Bronchial epithelial cell (primary cell): ENCODE results near the gene MARS1. TPM values are rescaled to one million over a fixed set of nuclear protein-coding genes. Genes with fewer than 3 reads are reported as not detected.

ENCODE experiments used
- DNase-seq: peaks from one replicate; pipeline ENCODE4 v3.0.0-alpha.2; 2010; ENCODE audit warnings: low read depth
- FAIRE-seq: peaks from 2 replicates; lab custom pipeline; 2011; peaks lifted over from hg19 to GRCh38; lab: Jason Lieb, UNC
- H3K27me3 ChIP-seq: 2 replicates; pipeline ENCODE4 v1.5.1; 2011; ENCODE audit warnings: low read length; ENCODE audit not compliant: control insufficient read depth, insufficient read depth
- H3K36me3 ChIP-seq: 2 replicates; pipeline ENCODE4 v1.5.1; 2011; ENCODE audit warnings: low read length; ENCODE audit not compliant: control insufficient read depth, insufficient read depth
- H3K4me3 ChIP-seq: 2 replicates; pipeline ENCODE4 v1.5.1; 2011; ENCODE audit warnings: mild to moderate bottlenecking, low read depth, low read length, control low read depth
- total RNA-seq: library from RNA; depleted of rRNA; stranded (reverse); fragments of >200 nt; gene quantifications from 2 replicates; pipeline ENCODE4 v1.2.1, GENCODE V29; 2014
- TF ChIP-seq, protein P1 (sequence below): IDR thresholded peaks from 2 replicates; pipeline ENCODE4 v1.5.1; 2011; ENCODE audit warnings: mild to moderate bottlenecking, moderate library complexity, low read length, control low read depth, inconsistent platforms; ENCODE audit not compliant: insufficient read depth, severe bottlenecking

MARS1 gene
- total RNA-seq, 1 donor from 2014 or later: 374 TPM

DNA sequence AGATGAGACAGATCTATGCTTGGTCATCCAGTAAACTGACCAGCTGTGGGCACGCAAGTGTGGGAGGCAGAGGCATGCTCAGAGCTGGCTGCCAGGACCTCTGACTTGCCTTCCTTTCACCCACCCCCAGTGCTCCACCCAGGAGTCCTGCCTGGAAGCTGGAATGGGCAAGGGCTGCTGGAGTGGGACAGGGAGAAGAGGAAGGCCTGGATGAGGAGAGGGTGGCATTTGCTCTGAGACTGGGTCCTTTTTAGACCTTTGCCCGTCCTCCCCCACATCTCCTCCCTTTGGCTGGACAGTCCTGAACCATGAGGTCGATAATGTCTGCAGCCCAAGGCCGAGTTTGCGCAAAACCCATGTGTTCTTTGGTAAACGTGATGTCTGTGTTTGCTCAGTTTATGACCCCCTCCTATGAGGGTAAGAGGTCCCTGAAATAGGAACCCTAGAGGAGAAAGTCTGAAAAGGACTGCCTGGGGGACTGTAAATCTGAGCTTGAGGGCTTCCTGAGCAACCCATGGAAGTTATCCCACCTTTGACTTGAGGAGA, 36.6 kb upstream of the MARS1 start:
- TF ChIP-seq, protein P1, sequence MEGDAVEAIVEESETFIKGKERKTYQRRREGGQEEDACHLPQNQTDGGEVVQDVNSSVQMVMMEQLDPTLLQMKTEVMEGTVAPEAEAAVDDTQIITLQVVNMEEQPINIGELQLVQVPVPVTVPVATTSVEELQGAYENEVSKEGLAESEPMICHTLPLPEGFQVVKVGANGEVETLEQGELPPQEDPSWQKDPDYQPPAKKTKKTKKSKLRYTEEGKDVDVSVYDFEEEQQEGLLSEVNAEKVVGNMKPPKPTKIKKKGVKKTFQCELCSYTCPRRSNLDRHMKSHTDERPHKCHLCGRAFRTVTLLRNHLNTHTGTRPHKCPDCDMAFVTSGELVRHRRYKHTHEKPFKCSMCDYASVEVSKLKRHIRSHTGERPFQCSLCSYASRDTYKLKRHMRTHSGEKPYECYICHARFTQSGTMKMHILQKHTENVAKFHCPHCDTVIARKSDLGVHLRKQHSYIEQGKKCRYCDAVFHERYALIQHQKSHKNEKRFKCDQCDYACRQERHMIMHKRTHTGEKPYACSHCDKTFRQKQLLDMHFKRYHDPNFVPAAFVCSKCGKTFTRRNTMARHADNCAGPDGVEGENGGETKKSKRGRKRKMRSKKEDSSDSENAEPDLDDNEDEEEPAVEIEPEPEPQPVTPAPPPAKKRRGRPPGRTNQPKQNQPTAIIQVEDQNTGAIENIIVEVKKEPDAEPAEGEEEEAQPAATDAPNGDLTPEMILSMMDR: no peak
- no peaks in the 10 kb centered on the region for H3K36me3 ChIP-seq
- FAIRE-seq: no peak
- H3K27me3 ChIP-seq: no peaks in the 10 kb centered on the region
- DNase-seq: no peak
- no peak overlapping the region for H3K4me3 ChIP-seq

DNA sequence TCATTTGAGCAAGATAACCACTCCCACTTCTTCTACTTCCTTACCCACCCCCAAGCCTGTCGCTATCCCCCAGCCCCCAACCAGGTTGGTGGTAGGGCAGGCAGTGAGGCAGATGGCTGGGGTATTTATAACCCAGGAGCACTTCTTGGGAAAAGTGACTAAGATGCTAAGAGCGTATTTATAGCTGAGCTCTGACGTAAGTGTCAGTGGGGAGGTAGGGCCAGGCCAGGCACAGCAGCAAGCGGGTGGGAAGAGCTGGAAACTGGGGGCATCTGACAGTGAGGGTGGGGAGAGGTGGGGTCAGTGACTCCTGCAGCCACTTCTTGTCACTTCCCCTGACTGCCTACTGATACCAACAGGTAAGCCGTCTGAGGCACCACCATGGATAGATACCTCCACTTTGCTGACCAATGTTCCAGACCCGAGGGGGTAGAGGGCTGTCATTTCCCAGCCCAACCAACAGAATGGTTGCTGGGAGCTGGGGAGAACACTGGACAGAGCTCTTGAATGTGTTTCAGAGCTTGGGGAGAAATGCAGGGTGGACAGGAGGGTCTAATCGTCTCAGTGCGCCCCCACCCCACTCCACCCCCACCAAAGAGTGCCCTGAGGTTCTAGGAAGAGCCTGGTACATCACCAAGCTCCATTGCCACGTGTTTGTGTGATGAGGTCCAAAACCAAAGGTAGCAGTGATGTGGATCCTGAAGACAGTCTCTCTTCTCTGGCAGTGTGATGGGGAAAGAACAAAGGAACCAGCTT, 35.5 kb upstream of the MARS1 start:
- Histone ChIP-seq H3K36me3 (no peaks in the 10 kb centered on the region), H3K4me3 (no peak overlapping the region), H3K27me3 (no peaks in the 10 kb centered on the region)
- TF ChIP-seq, protein P1: no peak
- no peak for DNase-seq
- no peak for FAIRE-seq

DNA sequence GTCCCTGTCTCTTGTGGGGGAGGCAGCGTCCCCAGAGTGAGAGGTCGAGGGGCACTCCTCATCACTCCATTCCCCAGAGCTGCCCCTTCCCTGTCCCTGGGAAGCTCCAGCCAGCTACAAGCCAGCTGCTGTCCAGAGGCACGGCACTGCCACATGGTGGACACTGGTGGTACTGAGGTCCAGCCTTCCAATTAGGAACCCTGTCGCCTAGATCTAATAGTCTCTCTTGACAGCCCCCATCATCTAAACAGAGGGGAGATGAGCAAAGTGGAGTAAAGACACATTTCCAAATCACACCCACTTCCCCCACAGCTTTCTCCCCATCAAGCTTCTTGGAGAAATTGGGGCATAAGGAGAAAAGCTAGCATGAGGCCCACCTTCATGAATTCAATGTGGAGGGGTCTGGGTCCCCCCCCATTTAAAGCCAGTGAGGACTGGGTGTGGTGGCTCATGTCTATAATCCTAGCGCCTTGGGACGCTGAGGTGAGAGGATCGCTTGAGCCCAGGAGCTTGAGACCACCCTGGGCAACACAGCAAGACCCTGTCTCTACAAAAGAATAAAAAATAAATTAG, 34.8 kb upstream of the MARS1 start:
- TF ChIP-seq, protein P1: peak; percentile 93
- FAIRE-seq (no peak), DNase-seq (peak; percentile 59)
- no peak overlapping the region for H3K4me3 ChIP-seq
- H3K36me3 ChIP-seq: no peaks in the 10 kb centered on the region
- H3K27me3 ChIP-seq: no peaks in the 10 kb centered on the region

DNA sequence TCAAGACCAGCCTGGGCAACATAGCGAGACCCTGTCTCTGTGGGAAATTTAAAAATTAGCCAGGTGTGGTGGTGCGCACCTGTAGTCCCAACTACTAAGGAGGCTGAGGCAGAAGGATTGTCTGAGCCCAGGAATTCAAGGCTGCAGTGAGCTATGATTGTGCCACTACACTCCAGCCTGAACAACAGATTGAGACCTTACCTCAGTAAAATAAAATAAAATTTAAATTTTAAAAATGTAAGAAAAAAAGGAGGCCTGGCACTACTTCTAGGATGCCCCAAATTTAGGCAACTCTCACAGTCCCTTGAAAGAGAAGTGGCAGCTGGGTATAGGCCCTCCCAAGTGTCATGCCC, 33.7 kb upstream of the MARS1 start:
- Histone ChIP-seq H3K4me3 (no peak overlapping the region), H3K27me3 (no peaks in the 10 kb centered on the region), H3K36me3 (no peaks in the 10 kb centered on the region)
- DNase-seq (no peak), FAIRE-seq (no peak)
- TF ChIP-seq, protein P1: no peak

DNA sequence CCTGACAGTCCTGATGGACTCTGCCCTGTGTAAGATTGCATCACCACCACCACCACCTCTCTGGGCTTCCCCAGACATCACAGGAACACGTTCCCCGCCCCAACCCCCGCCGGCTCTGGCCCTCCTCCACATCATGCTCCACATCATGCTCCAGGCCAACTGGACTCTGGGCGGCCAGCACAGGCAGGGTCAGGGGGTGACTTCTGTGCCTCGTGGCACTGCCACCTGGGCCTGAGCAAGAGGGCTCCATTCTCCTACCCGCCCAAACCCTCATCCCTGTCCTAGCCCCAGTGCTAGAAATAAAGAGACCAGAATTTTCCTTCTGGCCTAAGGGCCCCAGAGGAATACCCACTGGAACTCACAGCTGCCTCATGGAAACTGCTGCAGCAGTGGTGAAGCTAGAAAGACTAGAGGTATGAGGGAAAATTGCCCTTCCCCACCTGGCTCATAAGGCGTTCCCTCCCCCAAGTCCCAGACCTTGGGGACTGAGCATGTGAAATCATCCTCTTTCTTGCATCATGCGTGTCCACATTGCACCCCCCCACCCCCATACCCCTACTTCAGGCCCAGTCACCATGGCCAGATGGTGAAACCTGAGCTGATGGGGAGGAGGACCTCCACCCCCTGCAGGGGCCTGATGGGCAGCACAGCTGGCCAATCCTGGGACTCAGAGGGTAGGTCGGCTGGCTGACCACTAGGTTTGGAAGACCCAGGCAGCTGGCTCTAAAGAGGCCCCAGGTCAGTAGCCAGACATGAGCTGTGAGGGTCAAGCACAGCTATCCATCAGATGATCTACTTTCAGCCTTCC, 33.1 kb upstream of the MARS1 start, which contains the start of gene INHBE:
INHBE (plus strand) TSS at position 742 of the 808 bp plus-strand sequence. CDS start 230 bp downstream, outside the sequence.
- TF ChIP-seq, protein P1: no peak
- DNase-seq: no peak
- Histone ChIP-seq H3K27me3 (no peaks in the 10 kb centered on the region), H3K36me3 (no peaks in the 10 kb centered on the region), H3K4me3 (no peak within 1 kb of the TSS)
- FAIRE-seq: no peak
